KBM-7 (cell line): Measurements from ENCODE around the gene BICD2.

Source experiments
- DNase-seq: peaks from one replicate; pipeline ENCODE4 v3.0.0-alpha.2; 2015
- in situ Hi-C: fragments of 300-500 bp; cut with MboI; formaldehyde crosslinking; loops from 2 replicates; pipeline ENCODE4 v1.14.3; 2020; ENCODE audit warnings: low sequenced_read_pairs, low pct_unique_long_range_greater_than_20kb, mixed read lengths

Gene BICD2

DNA sequence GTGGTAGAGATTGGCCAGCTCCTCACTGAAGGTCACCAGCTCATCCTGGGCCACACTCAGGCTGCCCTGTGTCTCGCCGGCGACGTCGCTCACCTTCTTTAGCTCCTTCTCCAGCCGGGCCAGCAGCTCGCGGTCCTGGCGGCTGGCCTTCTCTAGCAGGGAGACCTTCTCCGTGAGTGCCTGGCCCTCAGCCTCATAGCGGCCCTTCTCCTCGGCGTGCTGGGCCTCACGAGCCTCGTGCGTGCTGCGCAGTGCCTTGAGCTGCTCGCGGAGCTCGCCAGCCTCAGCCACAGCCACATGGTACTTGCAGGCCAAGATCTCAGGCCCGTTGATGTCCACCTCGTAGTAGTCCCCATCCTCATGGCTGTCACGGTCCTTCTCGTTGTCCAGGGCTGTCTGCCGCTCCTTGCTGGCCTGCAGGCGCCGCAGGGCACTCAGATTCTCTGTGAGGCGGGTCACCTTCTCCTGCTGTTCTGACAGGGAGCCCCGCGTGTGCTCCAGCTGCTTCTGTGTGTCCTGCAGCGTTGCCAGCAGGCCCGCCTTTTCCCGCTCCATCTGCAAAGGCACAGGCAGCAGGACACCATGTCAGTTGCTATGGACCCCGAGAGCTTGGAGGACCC is 45.5 kb downstream of the BICD2 start:
- in situ Hi-C loops = no loop called here
- DNase-seq = no peak

- no peak for DNase-seq
- in situ Hi-C loops = no loop called here
Observed at GRCh38 chr9:92718086-92719001, 46.3 kb downstream of the BICD2 start.

- no peak for DNase-seq
- in situ Hi-C loops = no loop called here
Observed at GRCh38 chr9:92717201-92718085, 47.2 kb downstream of the BICD2 start.

DNA sequence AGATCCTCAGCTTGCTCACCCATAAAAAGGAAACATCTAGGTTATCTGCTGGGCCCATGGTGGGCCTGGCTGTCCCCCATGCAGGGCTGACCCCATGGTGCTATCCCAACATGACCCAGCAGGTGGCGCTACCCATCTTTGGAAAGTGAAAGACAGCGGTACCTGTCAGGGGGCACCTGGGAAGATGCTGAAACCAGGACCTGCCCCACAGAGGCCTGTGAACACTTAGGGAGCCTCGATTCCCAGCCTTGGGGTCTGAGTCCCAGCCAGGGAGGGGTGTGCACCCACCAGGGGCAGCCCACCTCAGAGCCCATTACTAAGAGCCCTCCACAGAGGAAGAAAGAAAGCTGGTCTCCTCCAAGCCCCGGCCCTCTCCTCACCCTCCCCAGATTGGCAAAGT is 48.1 kb downstream of the BICD2 start:
- DNase-seq = peak; percentile 69
- in situ Hi-C loops = no loop called here

GRCh38 chr9:92715488-92716231 is 49.0 kb downstream of the BICD2 start:
- in situ Hi-C loops = no loop called here
- DNase-seq = no peak

GRCh38 chr9:92714787-92715487 is 49.7 kb downstream of the BICD2 start:
- no peak for DNase-seq
- in situ Hi-C loops = no loop called here

- no peak for DNase-seq
- in situ Hi-C loops = no loop called here
Observed at GRCh38 chr9:92714016-92714415, 50.6 kb downstream of the BICD2 start.

DNA sequence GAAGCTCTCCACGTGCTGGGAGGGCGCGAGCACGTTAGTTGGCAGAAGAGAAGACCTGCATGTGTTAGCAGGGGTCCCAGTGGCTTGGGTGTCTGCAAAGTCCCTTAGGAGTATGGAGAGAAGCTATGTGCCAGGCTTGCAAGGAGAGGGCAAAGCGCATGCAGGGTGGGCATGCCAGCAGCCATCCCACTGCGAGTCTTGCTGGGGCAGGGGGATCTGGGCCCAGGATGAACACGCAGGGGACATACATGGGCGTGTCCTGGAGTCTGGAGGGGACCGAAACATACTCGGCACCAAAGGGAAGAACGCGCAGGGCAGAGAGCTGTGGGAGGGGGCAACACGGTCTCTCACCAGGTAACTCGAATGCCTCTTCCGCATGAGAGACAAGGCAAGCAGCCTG is 51.1 kb downstream of the BICD2 start:
- in situ Hi-C loops = no loop called here
- DNase-seq = no peak

GRCh38 chr9:92712767-92713166 is 51.9 kb downstream of the BICD2 start:
- in situ Hi-C loops = no loop called here

DNA sequence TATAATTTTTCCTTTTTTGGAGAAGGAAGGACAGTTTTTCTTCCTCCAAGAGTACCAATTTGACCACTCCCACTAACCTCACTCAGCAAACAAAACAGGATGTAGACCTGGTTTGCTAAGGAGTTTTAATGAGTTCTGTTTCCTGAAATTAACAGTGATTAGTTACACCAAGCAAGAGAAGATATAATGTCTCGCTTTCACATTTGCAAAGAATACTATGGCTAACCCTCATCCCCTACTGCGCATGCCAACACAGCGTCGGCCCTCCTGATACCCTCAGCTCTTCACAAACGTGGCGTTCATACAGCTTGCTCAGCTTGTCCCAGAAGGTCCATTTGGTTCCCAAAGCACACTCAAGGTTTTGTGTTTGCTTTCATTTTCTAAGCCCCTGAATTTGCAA is 52.8 kb downstream of the BICD2 start:
- peak; percentile 41 for DNase-seq
- in situ Hi-C loops = no loop called here

More at GRCh38 chr9:92712767-92713166, 51.9 kb downstream of the BICD2 start:
- DNase-seq = no peak

DNA sequence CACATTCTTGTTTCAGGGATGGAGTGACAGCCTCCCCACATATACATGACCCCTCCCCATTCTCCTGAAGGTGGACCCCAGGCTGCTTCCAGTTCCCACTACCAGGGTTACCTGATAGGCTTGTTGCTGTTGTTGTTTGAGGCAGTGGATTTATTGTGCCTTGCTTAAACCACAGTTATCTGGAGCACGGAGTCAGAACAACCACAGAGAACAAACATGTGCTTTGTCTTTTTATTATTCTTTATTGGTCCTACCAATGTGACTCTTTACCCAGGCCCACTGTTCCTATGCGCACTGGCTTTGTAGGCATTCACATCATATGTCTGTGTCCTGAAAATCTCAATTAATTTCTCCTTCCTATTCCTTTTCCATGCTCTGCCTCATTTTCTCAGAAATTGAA is 53.5 kb downstream of the BICD2 start:
- in situ Hi-C loops = no loop called here
- DNase-seq = no peak

GRCh38 chr9:92710368-92710767 is 54.3 kb downstream of the BICD2 start:
- no peak for DNase-seq
- in situ Hi-C loops = no loop called here

GRCh38 chr9:92709954-92710353 is 54.7 kb downstream of the BICD2 start:
- in situ Hi-C loops = no loop called here
- no peak for DNase-seq

GRCh38 chr9:92709240-92709639 is 55.4 kb downstream of the BICD2 start:
- DNase-seq = no peak
- in situ Hi-C loops = no loop called here

GRCh38 chr9:92707530-92707929 is 57.1 kb downstream of the BICD2 start:
- DNase-seq = no peak
- in situ Hi-C loops = no loop called here

DNA sequence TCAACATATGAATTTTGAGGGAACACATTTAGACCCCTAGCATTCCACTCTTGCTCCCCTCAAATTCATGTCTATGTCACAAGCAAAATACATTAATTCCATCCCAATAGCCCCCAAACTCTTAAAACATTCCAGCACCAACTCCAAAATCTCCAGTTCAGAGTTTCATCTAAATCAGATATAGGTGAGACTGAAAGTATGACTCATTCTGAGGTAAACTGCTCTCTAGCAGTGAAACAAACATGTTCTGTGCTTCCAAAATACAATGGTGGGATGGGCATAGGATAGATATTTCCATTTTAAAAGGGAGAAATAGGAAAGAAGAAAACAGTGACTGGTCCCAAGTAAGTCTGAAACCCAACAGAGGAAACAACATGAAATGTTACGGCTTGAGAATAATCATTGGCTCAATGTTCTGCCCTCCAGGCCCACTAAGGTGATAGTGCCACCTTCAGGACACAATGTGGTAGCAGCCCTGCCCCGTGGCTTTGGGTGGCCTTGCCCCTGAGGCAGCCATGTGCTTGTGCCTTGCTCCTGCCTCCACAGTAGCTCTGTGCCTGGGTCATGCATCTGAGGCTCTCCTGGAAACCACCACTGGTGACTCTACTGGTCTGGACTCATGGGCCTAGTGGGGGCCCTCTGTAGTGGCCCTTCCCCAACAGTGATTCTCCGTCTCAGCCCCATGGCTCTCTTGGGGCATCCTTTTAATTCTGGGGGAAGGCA is 58.3 kb downstream of the BICD2 start:
- DNase-seq = peak; percentile 77
- in situ Hi-C loops = no loop called here

- DNase-seq = no peak
- in situ Hi-C loops = no loop called here
Observed at GRCh38 chr9:92704528-92704927, 60.1 kb downstream of the BICD2 start.

DNA sequence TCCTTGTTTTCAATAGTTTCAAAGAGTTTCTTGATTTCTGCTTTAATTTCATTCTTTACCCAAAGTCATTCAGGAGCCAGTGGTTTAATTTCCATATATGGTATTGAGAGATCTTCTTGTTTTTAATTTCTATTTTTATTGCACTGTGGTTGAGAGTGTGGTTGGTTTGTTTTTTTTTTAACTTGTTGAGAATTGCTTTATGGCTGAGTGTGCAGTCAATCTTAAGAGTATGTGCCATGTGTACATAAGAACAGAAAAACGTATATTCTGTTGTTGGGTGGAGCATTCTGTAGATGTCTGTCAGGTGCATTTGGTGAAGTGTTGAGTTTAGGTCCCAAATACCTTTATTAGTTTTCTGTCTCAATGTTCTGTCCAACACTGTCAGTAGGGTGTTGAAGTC is 68.0 kb downstream of the BICD2 start:
- in situ Hi-C loops = no loop called here
- DNase-seq = no peak
